Measurements from ENCODE around the gene IGFLR1. TPM values are rescaled to one million over a fixed set of nuclear protein-coding genes. Genes with fewer than 3 reads are reported as not detected.

IGFLR1 gene
- total RNA-seq, 6 experiments from 2014 or later = 16.3 to 58.9 (median 29.3) TPM

- intact Hi-C loops (cut with DNase I) = no loop called here
- 94% methylated on average over 12 of the region's 18 CpGs for WGBS (ENCODE audit: insufficient coverage, low coverage, low lambda C conversion rate, missing lambda C conversion rate)
- Histone ChIP-seq H3K36me3 (peaks cover 11 to 95% (median 56%) of the 10 kb centered on the region in 4 donors), H3K27ac (no peak overlapping the region), H3K27me3 (no peaks in the 10 kb centered on the region), H3K4me1 (no peaks in the 10 kb centered on the region), H3K4me3 (no peak overlapping the region), H3K9me3 (no peaks in the 10 kb centered on the region)
- ATAC-seq (no peak), DNase-seq (no peak)
- TF ChIP-seq POLR2A (IDR thresholded peaks at IDR 0.05) (no peak), CTCF (IDR thresholded peaks at IDR 0.05) (no peak)
Observed at GRCh38 chr19:35729021-35729420, 13.2 kb downstream of the IGFLR1 start.

GRCh38 chr19:35727956-35728706 is 14.1 kb downstream of the IGFLR1 start:
- 93% methylated on average over 13 of the region's 19 CpGs for WGBS (ENCODE audit: insufficient coverage, low coverage, low lambda C conversion rate, missing lambda C conversion rate)
- intact Hi-C loops (cut with DNase I) = no loop called here
- ATAC-seq = no peak

GRCh38 chr19:35727053-35727955 is 14.9 kb downstream of the IGFLR1 start:
- no peak for TF ChIP-seq POLR2A (IDR thresholded peaks at IDR 0.05)
- TF ChIP-seq CTCF (IDR thresholded peaks at IDR 0.05) = no peak
- no peak for ATAC-seq
- Histone ChIP-seq H3K36me3 (peaks cover 11 to 99% (median 67%) of the 10 kb centered on the region in 4 donors), H3K27ac (no peak overlapping the region), H3K4me1 (no peaks in the 10 kb centered on the region), H3K27me3 (no peaks in the 10 kb centered on the region), H3K4me3 (no peak overlapping the region), H3K9me3 (no peaks in the 10 kb centered on the region)
- intact Hi-C loops (cut with DNase I) = no loop called here
- WGBS (ENCODE audit: insufficient coverage, low coverage, low lambda C conversion rate, missing lambda C conversion rate) = 85% methylated on average over 4 of the region's 25 CpGs
- DNase-seq = peak in 2 of 3 donors; percentile 16 to 46

More at GRCh38 chr19:35727956-35728706, 14.1 kb downstream of the IGFLR1 start:
- no peaks in the 10 kb centered on the region for H3K27me3 ChIP-seq
- no peak for TF ChIP-seq POLR2A (IDR thresholded peaks at IDR 0.05)
- TF ChIP-seq CTCF (IDR thresholded peaks at IDR 0.05) = no peak
- no peak overlapping the region for H3K4me3 ChIP-seq
- no peak for DNase-seq
- no peaks in the 10 kb centered on the region for H3K9me3 ChIP-seq
- no peaks in the 10 kb centered on the region for H3K4me1 ChIP-seq
- peaks cover 11 to 96% (median 62%) of the 10 kb centered on the region in 4 donors for H3K36me3 ChIP-seq
- no peak overlapping the region for H3K27ac ChIP-seq

- intact Hi-C loops (cut with DNase I) = no loop called here
- TF ChIP-seq POLR2A (IDR thresholded peaks at IDR 0.05) (no peak), CTCF (IDR thresholded peaks at IDR 0.05) (no peak)
- Histone ChIP-seq H3K4me3 (no peak overlapping the region), H3K27me3 (no peaks in the 10 kb centered on the region), H3K36me3 (peaks cover 11 to 90% (median 58%) of the 10 kb centered on the region in 4 donors), H3K27ac (no peak overlapping the region), H3K9me3 (no peaks in the 10 kb centered on the region), H3K4me1 (no peaks in the 10 kb centered on the region)
- DNase-seq (peak in 2 of 3 donors; percentile 16 to 40), ATAC-seq (no peak)
- 93% methylated on average over 3 of the region's 23 CpGs for WGBS (ENCODE audit: insufficient coverage, low coverage, low lambda C conversion rate, missing lambda C conversion rate)
Observed at GRCh38 chr19:35725216-35725861, 16.9 kb downstream of the IGFLR1 start.
